K562 (cell line): ENCODE data around the gene SLC13A3. TPM values are rescaled to one million over a fixed set of nuclear protein-coding genes. Genes with fewer than 3 reads are reported as not detected.

Experiments used
- ATAC-seq: fragments of 200-7000 bp; cut with Tn5 transposase; 3 replicates; pipeline ENCODE4 v1.9.1; 2020; ENCODE audit warnings: moderate library complexity
- BruUV-seq: library from RNA; stranded (reverse); fragments of 400-500 nt; replicated peaks from 2 replicates; lab custom pipeline; 2021; lab: Mats Ljungman, UMichigan
- CTCF ChIA-PET: fragments of 300-600 bp; formaldehyde crosslinking; extraction: SDS; loops from one replicate; lab custom pipeline; 2021; ENCODE audit warnings: low intra/inter-chr PET ratio; lab: Yijun Ruan, JAX
- POLR2A ChIA-PET: fragments of 300-600, 350-650 bp; sonication (Branson Sonifier 250); formaldehyde crosslinking; extraction: SDS; loops from one replicate; lab custom pipeline; 2021; ENCODE audit warnings: antibody characterized with exemption, inconsistent platforms; lab: Yijun Ruan, JAX
- DNase-seq, 4 experiments: peaks; one replicate each; pipeline versions ENCODE4 v3.0.0 to v3.0.0-alpha.2; 2011 to 2018; ENCODE audit warnings: low spot score in 3 of 4, mixed read lengths in 3 of 4; ENCODE audit errors: extremely low read depth in 1 of 4
- FAIRE-seq: peaks from 2 replicates; lab custom pipeline; 2011; peaks lifted over from hg19 to GRCh38; lab: Jason Lieb, UNC
- H2AFZ ChIP-seq: 2 replicates; pipeline ENCODE4 v1.6.0; 2011; ENCODE audit warnings: low read depth, low read length, control low read depth, inconsistent platforms
- H3K27ac ChIP-seq: fragments of 200-600 bp; 3 replicates; pipeline ENCODE4 v1.8.0; 2011; ENCODE audit warnings: low read depth, mild to moderate bottlenecking, control low read depth, inconsistent platforms, low read length, moderate library complexity, mixed read lengths; ENCODE audit errors: extremely low read depth
- H3K27me3 ChIP-seq, 2 experiments: fragments of 300-600 bp in 1 of 2; 2 replicates in 1 of 2; 3 replicates in 1 of 2; pipeline versions ENCODE4 v1.6.0 to v1.8.0; 2011; ENCODE audit warnings: inconsistent platforms in 2 of 2, low read length in 2 of 2, mild to moderate bottlenecking in 1 of 2, mixed read lengths in 1 of 2, moderate library complexity in 1 of 2; ENCODE audit not compliant: control insufficient read depth in 2 of 2, insufficient read depth in 2 of 2
- H3K36me3 ChIP-seq: fragments of 300-600 bp; 3 replicates; pipeline ENCODE4 v1.8.0; 2011; ENCODE audit warnings: mild to moderate bottlenecking, low read length, inconsistent platforms; ENCODE audit not compliant: control insufficient read depth, insufficient read depth
- H3K4me1 ChIP-seq, 2 experiments: fragments of 200-600 bp in 1 of 2; replicated peaks in 1 of 2; 2 replicates in 1 of 2; 3 replicates in 1 of 2; pipeline versions ENCODE4 v1.5.1 to v1.8.0; 2011; ENCODE audit warnings: inconsistent platforms in 2 of 2, low read length in 2 of 2, mild to moderate bottlenecking in 1 of 2, mixed read lengths in 1 of 2, moderate library complexity in 1 of 2; ENCODE audit not compliant: control insufficient read depth in 2 of 2, insufficient read depth in 2 of 2
- H3K4me2 ChIP-seq: 2 replicates; pipeline ENCODE4 v1.6.1; 2011; ENCODE audit warnings: low read length, control low read depth, inconsistent platforms, mixed read lengths; ENCODE audit not compliant: insufficient read depth
- H3K4me3 ChIP-seq: fragments of 200-600 bp; sonication (generic), shearing (Covaris generic); 2 replicates; pipeline ENCODE4 v1.5.1; 2016; ENCODE audit warnings: control low read depth, inconsistent platforms
- H3K79me2 ChIP-seq: fragments of 200-600 bp; 3 replicates; pipeline ENCODE4 v1.8.0; 2011; ENCODE audit warnings: low read length, inconsistent platforms; ENCODE audit not compliant: control insufficient read depth, insufficient read depth
- H3K9ac ChIP-seq, 2 experiments: 2 replicates each; pipeline versions ENCODE4 v1.6.0 to v1.6.1; 2011; ENCODE audit warnings: low read depth in 2 of 2, low read length in 2 of 2, control low read depth in 1 of 2, inconsistent platforms in 1 of 2, mild to moderate bottlenecking in 1 of 2, mixed read lengths in 1 of 2; ENCODE audit not compliant: insufficient read depth in 1 of 2
- H3K9me1 ChIP-seq: one replicate; pipeline ENCODE4 v1.6.0; 2011; ENCODE audit warnings: inconsistent platforms, mild to moderate bottlenecking, low read length, moderate library complexity; ENCODE audit not compliant: control insufficient read depth, insufficient read depth
- H3K9me3 ChIP-seq: replicated peaks from 2 replicates; pipeline ENCODE4 v1.5.1; 2011; ENCODE audit warnings: low read depth, low read length, inconsistent platforms; ENCODE audit not compliant: control insufficient read depth, insufficient read depth
- H4K20me1 ChIP-seq: replicated peaks from 2 replicates; pipeline ENCODE4 v1.6.1; 2011; ENCODE audit warnings: low read length, inconsistent platforms, mixed read lengths; ENCODE audit not compliant: control insufficient read depth, insufficient read depth
- ARID4B ChIP-seq: sonication (generic); formaldehyde crosslinking; IDR thresholded peaks from 2 replicates; pipeline ENCODE4 v1.8.0; 2022; ENCODE audit warnings: mild to moderate bottlenecking, missing genetic modification reagents
- BDP1 ChIP-seq: IDR thresholded peaks from 3 replicates; pipeline ENCODE4 v1.6.1; 2011; ENCODE audit not compliant: insufficient read length, insufficient read depth
- CBX5 ChIP-seq: IDR thresholded peaks from 2 replicates; pipeline ENCODE4 v1.6.1; 2014; ENCODE audit warnings: low read depth, borderline replicate concordance
- NR2C1 ChIP-seq, 2 experiments: fragments of 450-650 bp; IDR thresholded peaks; 2 replicates each; pipeline ENCODE4 v1.6.1; 2017; ENCODE audit warnings: mild to moderate bottlenecking in 2 of 2, antibody characterized with exemption in 1 of 2, inconsistent platforms in 1 of 2, missing compliant biosample characterization in 1 of 2, missing genetic modification characterization in 1 of 2
- PHF8 ChIP-seq: fragments of 200-600 bp; sonication (generic); IDR thresholded peaks from 2 replicates; pipeline ENCODE4 v1.6.1; 2012; ENCODE audit warnings: mixed run types, mild to moderate bottlenecking, inconsistent platforms, low read length, moderate library complexity, borderline replicate concordance
- POLR3A ChIP-seq: IDR thresholded peaks from 2 replicates; pipeline ENCODE4 v1.6.1; 2011; ENCODE audit warnings: borderline replicate concordance, mild to moderate bottlenecking, moderate library complexity; ENCODE audit not compliant: insufficient read length, insufficient read depth; ENCODE audit errors: extremely low read depth
- ZC3H11A ChIP-seq: IDR thresholded peaks from 2 replicates; pipeline ENCODE4 v1.6.1; 2012; ENCODE audit warnings: low read depth, low read length, improper control_type of control experiment
- ZNF124 ChIP-seq: sonication (generic); formaldehyde crosslinking; IDR thresholded peaks from 2 replicates; pipeline ENCODE4 v1.8.1; 2022; ENCODE audit warnings: missing genetic modification reagents
- ZNF184 ChIP-seq: sonication (generic); formaldehyde crosslinking; IDR thresholded peaks from 2 replicates; pipeline ENCODE4 v1.5.0; 2020; ENCODE audit warnings: missing genetic modification reagents
- WGBS: fragments of 100-300 bp; shearing (Covaris generic); methylation state at CpG from one replicate; pipeline ENCODE4 v1.1.6; 2016; ENCODE audit warnings: low coverage, mixed read lengths; ENCODE audit not compliant: insufficient coverage; ENCODE audit errors: missing lambda C conversion rate; 5-methylcytosine and 5-hydroxymethylcytosine counted together
- in situ Hi-C: fragments of 300-500 bp; cut with MboI; formaldehyde crosslinking; loops from 4 replicates; pipeline ENCODE4 v1.15.0; 2018; ENCODE audit warnings: inconsistent platforms, mixed read lengths
- intact Hi-C: fragments of 100-400 bp; cut with micrococcal nuclease; formaldehyde crosslinking; loops from 2 replicates; pipeline ENCODE4 v1.14.2; 2022
- polyA plus RNA-seq, 8 experiments: library from polyadenylated mRNA; depleted of rRNA in 4 of 8; stranded (reverse) in 5 of 8; unstranded in 3 of 8; fragments of >200 nt; fragmentation: Nextera tagmentation in 2 of 8; fragmentation: Illumina TruSeq in 1 of 8; extraction: Ambion mirVana in 2 of 8; extraction: Trizol in 1 of 8; gene quantifications; 2 replicates each; pipeline versions ENCODE4 v1.2.1 to v1.2.3, GENCODE V29; 2011 to 2014; ENCODE audit warnings: inconsistent platforms in 1 of 8, missing spikeins in 1 of 8
- total RNA-seq, 7 experiments: library from RNA; depleted of rRNA in 6 of 7; stranded (reverse); fragments of >200 nt in 6 of 7; fragmentation: Illumina TruSeq in 2 of 7; extraction: Trizol in 2 of 7; gene quantifications; 2 replicates each; pipeline versions ENCODE4 v1.2.1 to v1.2.3, GENCODE V29; 2011 to 2021; ENCODE audit warnings: low replicate concordance in 1 of 7
- TF ChIP-seq, protein P1 (sequence below), 2 experiments: fragments of 450-650 bp; IDR thresholded peaks; 2 replicates each; pipeline ENCODE4 v1.6.1; 2016; ENCODE audit warnings: mild to moderate bottlenecking in 2 of 2, borderline replicate concordance in 1 of 2, low read depth in 1 of 2, moderate library complexity in 1 of 2

Gene SLC13A3
- total and polyA plus RNA-seq, 9 of the 15 experiments (the other 6 are each of a cell fraction or from before 2014, with no cell fraction given), result 5.5 to 16.4 (median 8.5) TPM

DNA sequence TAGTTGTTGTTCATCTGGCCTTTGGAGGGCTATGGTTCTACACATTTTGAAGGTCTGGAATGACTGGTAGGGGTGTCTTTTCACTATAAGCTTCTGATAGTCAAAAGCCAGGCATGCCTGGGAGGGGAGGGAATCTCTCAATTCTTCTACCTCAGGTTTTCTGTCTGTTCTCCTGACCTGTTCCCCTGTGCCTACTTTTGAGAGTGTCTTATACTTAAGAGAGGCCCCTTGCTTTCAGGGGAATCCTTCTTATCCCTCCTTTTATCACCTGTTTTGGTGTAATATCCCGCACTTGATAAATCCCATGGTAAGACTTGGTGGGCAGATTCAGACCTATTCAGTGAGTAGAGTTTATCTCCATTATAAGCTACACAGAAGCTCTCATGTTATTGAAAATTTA lies 10.4 kb upstream of the SLC13A3 start:
- H3K36me3 ChIP-seq, result peaks cover 9% of the 10 kb centered on the region; the same call in 1 of the 3 replicates
- no peak for DNase-seq
- in situ Hi-C loops (no loop called here), intact Hi-C loops (no loop called here)
- H2AFZ ChIP-seq, result no peak overlapping the region
- no peak overlapping the region for H3K9ac ChIP-seq
- no peaks in the 10 kb centered on the region for H3K9me1 ChIP-seq
- H3K4me2 ChIP-seq, result no peak overlapping the region
- H3K27me3 ChIP-seq, result no peaks in the 10 kb centered on the region
- H3K4me1 ChIP-seq, result no peaks in the 10 kb centered on the region; a peak in 1 of 5 replicates
- H3K9me3 ChIP-seq, result no peaks in the 10 kb centered on the region
- no peaks in the 10 kb centered on the region for H4K20me1 ChIP-seq
- H3K27ac ChIP-seq, result no peak overlapping the region
- H3K4me3 ChIP-seq, result no peak overlapping the region
- ATAC-seq, result no peak
- WGBS, result 87% methylated on average over 1 of the region's 1 CpG
- ChIA-PET CTCF (no interaction called here), POLR2A (no interaction called here)
- H3K79me2 ChIP-seq, result no peaks in the 10 kb centered on the region
- BruUV-seq, result no TSS peak
- no peak for FAIRE-seq
- TF ChIP-seq ZNF184 (CRISPR knock-in tag), result no peak
- TF ChIP-seq ZNF124 (CRISPR knock-in tag), result no peak
- no peak for TF ChIP-seq BDP1
- TF ChIP-seq, protein P1, sequence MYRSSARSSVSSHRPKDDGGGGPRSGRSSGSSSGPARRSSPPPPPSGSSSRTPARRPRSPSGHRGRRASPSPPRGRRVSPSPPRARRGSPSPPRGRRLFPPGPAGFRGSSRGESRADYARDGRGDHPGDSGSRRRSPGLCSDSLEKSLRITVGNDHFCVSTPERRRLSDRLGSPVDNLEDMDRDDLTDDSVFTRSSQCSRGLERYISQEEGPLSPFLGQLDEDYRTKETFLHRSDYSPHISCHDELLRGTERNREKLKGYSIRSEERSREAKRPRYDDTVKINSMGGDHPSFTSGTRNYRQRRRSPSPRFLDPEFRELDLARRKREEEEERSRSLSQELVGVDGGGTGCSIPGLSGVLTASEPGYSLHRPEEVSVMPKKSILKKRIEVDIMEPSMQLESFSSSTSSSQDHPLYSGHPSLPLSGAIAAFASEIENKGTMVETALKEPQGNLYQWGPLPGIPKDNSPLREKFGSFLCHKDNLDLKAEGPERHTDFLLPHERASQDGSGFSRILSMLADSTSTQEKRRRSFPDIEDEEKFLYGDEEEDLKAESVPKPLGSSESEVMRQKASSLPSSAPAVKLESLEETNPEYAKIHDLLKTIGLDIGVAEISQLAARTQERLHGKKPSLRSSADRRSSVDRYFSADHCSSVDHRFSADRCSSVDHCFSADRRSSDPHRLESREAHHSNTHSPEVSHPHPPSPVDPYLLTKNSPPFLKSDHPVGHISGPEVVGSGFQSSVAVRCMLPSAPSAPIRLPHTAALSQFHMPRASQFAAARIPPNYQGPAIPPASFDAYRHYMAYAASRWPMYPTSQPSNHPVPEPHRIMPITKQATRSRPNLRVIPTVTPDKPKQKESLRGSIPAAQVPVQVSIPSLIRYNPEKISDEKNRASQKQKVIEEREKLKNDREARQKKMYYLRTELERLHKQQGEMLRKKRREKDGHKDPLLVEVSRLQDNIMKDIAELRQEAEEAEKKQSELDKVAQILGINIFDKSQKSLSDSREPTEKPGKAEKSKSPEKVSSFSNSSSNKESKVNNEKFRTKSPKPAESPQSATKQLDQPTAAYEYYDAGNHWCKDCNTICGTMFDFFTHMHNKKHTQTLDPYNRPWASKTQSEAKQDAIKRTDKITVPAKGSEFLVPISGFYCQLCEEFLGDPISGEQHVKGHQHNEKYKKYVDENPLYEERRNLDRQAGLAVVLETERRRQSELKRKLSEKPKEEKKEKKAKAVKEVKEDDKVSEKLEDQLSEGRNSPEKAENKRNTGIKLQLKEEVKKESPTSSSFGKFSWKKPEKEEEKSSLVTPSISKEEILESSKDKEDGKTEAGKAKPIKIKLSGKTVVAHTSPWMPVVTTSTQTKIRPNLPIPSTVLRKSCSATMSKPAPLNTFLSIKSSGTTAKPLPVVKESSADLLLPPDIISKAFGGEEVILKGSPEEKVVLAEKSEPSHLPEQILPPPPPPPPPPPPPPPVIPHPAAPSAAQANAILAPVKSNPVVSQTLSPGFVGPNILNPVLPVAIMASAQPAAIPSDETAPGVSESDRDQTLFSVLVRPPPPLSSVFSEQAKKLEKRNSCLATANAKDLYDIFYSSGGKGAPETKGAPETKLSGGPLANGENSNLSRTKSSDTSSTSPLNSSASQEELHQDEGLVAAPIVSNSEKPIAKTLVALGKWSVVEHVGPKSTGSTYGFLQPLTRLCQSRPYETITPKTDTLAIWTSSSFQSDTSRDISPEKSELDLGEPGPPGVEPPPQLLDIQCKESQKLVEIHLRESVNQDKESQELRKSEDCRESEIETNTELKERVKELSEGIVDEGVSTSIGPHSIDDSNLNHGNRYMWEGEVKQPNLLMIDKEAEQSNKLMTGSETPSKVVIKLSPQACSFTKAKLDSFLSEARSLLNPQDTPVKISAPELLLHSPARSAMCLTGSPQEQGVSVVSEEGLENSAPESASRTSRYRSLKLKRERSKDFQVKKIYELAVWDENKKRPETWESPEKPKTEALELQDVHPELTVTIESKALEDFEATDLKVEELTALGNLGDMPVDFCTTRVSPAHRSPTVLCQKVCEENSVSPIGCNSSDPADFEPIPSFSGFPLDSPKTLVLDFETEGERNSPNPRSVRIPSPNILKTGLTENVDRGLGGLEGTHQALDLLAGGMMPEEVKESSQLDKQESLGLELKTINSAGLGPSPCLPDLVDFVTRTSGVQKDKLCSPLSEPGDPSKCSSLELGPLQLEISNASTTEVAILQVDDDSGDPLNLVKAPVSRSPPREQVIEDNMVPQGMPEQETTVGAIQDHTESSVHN (IDR thresholded peaks at IDR 0.05; ENCODE audit: borderline replicate concordance in 1 of 2, low read depth in 1 of 2), result no peak
- TF ChIP-seq POLR3A, result no peak
- no peak for TF ChIP-seq CBX5
- TF ChIP-seq PHF8, result no peak
- TF ChIP-seq ZC3H11A, result no peak
- no peak for TF ChIP-seq ARID4B
- TF ChIP-seq NR2C1 (IDR thresholded peaks at IDR 0.05), result no peak
- TF ChIP-seq NR2C1 (tag; IDR thresholded peaks at IDR 0.05), result no peak
